ENCODE measurements around the gene HSD17B12.

- TF ChIP-seq CTCF (IDR thresholded peaks at IDR 0.05) (no peak), POLR2AphosphoS5 (IDR thresholded peaks at IDR 0.05) (no peak), EP300 (IDR thresholded peaks at IDR 0.05) (no peak)
These were observed 212.3 kb downstream of the HSD17B12 start for GRCh38 chr11:43892851-43893250.
